Motor neuron (in vitro differentiated cells): Measurements from ENCODE around the gene KRTDAP. TPM values are rescaled to one million over a fixed set of nuclear protein-coding genes. Genes with fewer than 3 reads are reported as not detected.
"Not testable (repeated sequence)": the region's sequence is repeated elsewhere in the genome, so short reads cannot be mapped to it uniquely, and the experiment has no call there.

Source experiments
- ATAC-seq, 8 experiments: fragments of 200-7000 bp; cut with Tn5 transposase; replicated peaks in 6 of 8; 2 replicates each; pipeline ENCODE4 v1.8.0; 2021; ENCODE audit warnings: mild to moderate bottlenecking in 8 of 8, moderate library complexity in 8 of 8
- H3K27ac ChIP-seq, 2 donors: fragments of 250-450 bp; sonication (Bioruptor Pico); 2 replicates each; pipeline ENCODE4 v1.9.0; 2021; ENCODE audit warnings: antibody characterized with exemption in 2 of 2, mild to moderate bottlenecking in 2 of 2, moderate library complexity in 1 of 2
- H3K4me1 ChIP-seq, 2 donors: fragments of 250-450 bp; sonication (Bioruptor Pico); replicated peaks in 1 of 2; 2 replicates each; pipeline ENCODE4 v1.6.1; 2021; ENCODE audit warnings: antibody characterized with exemption in 2 of 2, mild to moderate bottlenecking in 2 of 2, moderate library complexity in 1 of 2
- H3K4me3 ChIP-seq, 5 donors: fragments of 250-450 bp; sonication (Bioruptor Pico); 2 replicates each; pipeline ENCODE4 v1.9.0; 2021; ENCODE audit warnings: antibody characterized with exemption in 5 of 5, mild to moderate bottlenecking in 5 of 5, moderate library complexity in 4 of 5
- WGBS, 10 experiments: fragments of 450-650 bp; shearing (Covaris generic); methylation state at CpG; one replicate each; pipeline ENCODE4 v1.0.0; 2022; 5-methylcytosine and 5-hydroxymethylcytosine counted together
- in situ Hi-C, 9 experiments: fragments of 400-800 bp; cut with MboI; loops; one replicate each; pipeline ENCODE4 v1.15.0; 2021; ENCODE audit warnings: low sequenced_read_pairs in 9 of 9, low pct_unique_long_range_greater_than_20kb in 2 of 9; ENCODE audit not compliant: unreplicated experiment in 9 of 9
- total RNA-seq, 8 experiments: library from RNA; unstranded; fragments of 300-600 nt; gene quantifications; 2 replicates each; pipeline versions ENCODE4 v1.2.3 to v1.2.4, GENCODE V29; 2022

Gene KRTDAP
- total RNA-seq, 8 experiments from 2014 or later = not detected

- H3K4me1 ChIP-seq, ATAC-seq, H3K27ac ChIP-seq, H3K4me3 ChIP-seq: not testable (repeated sequence)
- WGBS, 10 experiments = 20 to 100% (median 82%) methylated on average over 1 to 4 of the region's 4 CpGs; no CpG with 5 or more reads in 4 of the 10 experiments
- in situ Hi-C loops = loop anchor here in 1 of 9 experiments (25.0 kb wide), 1 partner anchor 109 kb away; the partner anchor contains the start of genes FFAR3 and GPR42
Observed at GRCh38 chr19:35471075-35471474, 19.2 kb downstream of the KRTDAP start.

- Histone ChIP-seq H3K27ac (no peak overlapping the region), H3K4me3 (no peak overlapping the region), H3K4me1 (no peaks in the 10 kb centered on the region)
- no peak for ATAC-seq
- 43 to 94% (median 78%) methylated on average over 2 to 6 of the region's 7 CpGs; no CpG with 5 or more reads in 1 of the 10 experiments for WGBS, 10 experiments
- in situ Hi-C loops = loop anchor here in 1 of 9 experiments (25.0 kb wide), 1 partner anchor 108 kb away; the partner anchor contains the start of genes FFAR3 and GPR42
Observed at GRCh38 chr19:35470128-35470527, 20.1 kb downstream of the KRTDAP start.

GRCh38 chr19:35468637-35469036, 21.6 kb downstream of the KRTDAP start:
- Histone ChIP-seq H3K4me1 (no peaks in the 10 kb centered on the region), H3K27ac (no peak overlapping the region), H3K4me3 (no peak overlapping the region)
- 0 to 71% (median 13%) methylated on average over 1 to 2 of the region's 2 CpGs; no CpG with 5 or more reads in 5 of the 10 experiments for WGBS, 10 experiments
- in situ Hi-C loops = loop anchor here in 1 of 9 experiments (25.0 kb wide), 1 partner anchor 106 kb away; the partner anchor contains the start of genes FFAR3 and GPR42
- ATAC-seq = peak in 4 of 8 experiments; percentile 59 to 97 (median 95)

- ATAC-seq = no peak
- in situ Hi-C loops = loop anchor here in 1 of 9 experiments (25.0 kb wide), 1 partner anchor 104 kb away; the partner anchor contains the start of genes FFAR3 and GPR42
- Histone ChIP-seq H3K4me3 (no peak overlapping the region), H3K27ac (no peak overlapping the region), H3K4me1 (no peaks in the 10 kb centered on the region)
- WGBS, 10 experiments = 43 to 67% methylated on average over 1 of the region's 1 CpG; no CpG with 5 or more reads in 8 of the 10 experiments
Observed at GRCh38 chr19:35466259-35466658, 24.0 kb downstream of the KRTDAP start.

- in situ Hi-C loops = loop anchor here in 1 of 9 experiments (25.0 kb wide), 1 partner anchor 101 kb away; the partner anchor contains the start of genes FFAR3 and GPR42
- H3K27ac ChIP-seq, H3K4me1 ChIP-seq, H3K4me3 ChIP-seq: not testable (repeated sequence)
- peak in 2 of 8 experiments; percentile 76 to 89 for ATAC-seq
- 22 to 96% (median 59%) methylated on average over 2 to 6 of the region's 7 CpGs; no CpG with 5 or more reads in 2 of the 10 experiments for WGBS, 10 experiments
Observed at GRCh38 chr19:35462956-35463355, 27.3 kb downstream of the KRTDAP start.

GRCh38 chr19:35462476-35462953, 27.7 kb downstream of the KRTDAP start:
- WGBS, 10 experiments = 11 to 76% (median 44%) methylated on average over 1 to 6 of the region's 6 CpGs
- Histone ChIP-seq H3K4me1 (peaks cover 0 to 3% of the 10 kb centered on the region in 2 donors), H3K27ac (no peak overlapping the region), H3K4me3 (no peak overlapping the region)
- in situ Hi-C loops = loop anchor here in 1 of 9 experiments (25.0 kb wide), 1 partner anchor 100 kb away; the partner anchor contains the start of genes FFAR3 and GPR42
- peak in 2 of 8 experiments; percentile 58 to 68 for ATAC-seq

- not testable (repeated sequence) for H3K27ac ChIP-seq, H3K4me1 ChIP-seq, ATAC-seq, H3K4me3 ChIP-seq
- in situ Hi-C loops = loop anchor here in 1 of 9 experiments (25.0 kb wide), 1 partner anchor 99 kb away; the partner anchor contains the start of genes FFAR3 and GPR42
Observed at GRCh38 chr19:35461788-35462187, 28.5 kb downstream of the KRTDAP start.

- no peak for ATAC-seq
- Histone ChIP-seq H3K4me1 (peaks cover 0 to 3% of the 10 kb centered on the region in 2 donors), H3K4me3 (no peak overlapping the region), H3K27ac (no peak overlapping the region)
- in situ Hi-C loops = loop anchor here in 1 of 9 experiments (25.0 kb wide), 1 partner anchor 99 kb away; the partner anchor contains the start of genes FFAR3 and GPR42
- 50 to 100% (median 88%) methylated on average over 1 to 8 of the region's 9 CpGs for WGBS, 10 experiments
Observed at GRCh38 chr19:35461060-35461459, 29.2 kb downstream of the KRTDAP start.

GRCh38 chr19:35460608-35461007, 29.7 kb downstream of the KRTDAP start:
- Histone ChIP-seq H3K4me1 (peaks cover 0 to 3% of the 10 kb centered on the region in 2 donors), H3K27ac (no peak overlapping the region), H3K4me3 (no peak overlapping the region)
- 55 to 100% (median 91%) methylated on average over 1 to 8 of the region's 10 CpGs; no CpG with 5 or more reads in 2 of the 10 experiments for WGBS, 10 experiments
- ATAC-seq = no peak
- in situ Hi-C loops = loop anchor here in 1 of 9 experiments (25.0 kb wide), 1 partner anchor 98 kb away; the partner anchor contains the start of genes FFAR3 and GPR42

GRCh38 chr19:35459414-35460082, 30.7 kb downstream of the KRTDAP start:
- no peak for ATAC-seq
- Histone ChIP-seq H3K4me1 (peaks cover 0 to 3% of the 10 kb centered on the region in 2 donors), H3K27ac (no peak overlapping the region), H3K4me3 (no peak overlapping the region)
- 37 to 92% (median 67%) methylated on average over 2 to 10 of the region's 14 CpGs; no CpG with 5 or more reads in 1 of the 10 experiments for WGBS, 10 experiments
- in situ Hi-C loops = loop anchor here in 1 of 9 experiments (25.0 kb wide), 1 partner anchor 97 kb away; the partner anchor contains the start of genes FFAR3 and GPR42

GRCh38 chr19:35458731-35459391, 31.4 kb downstream of the KRTDAP start:
- Histone ChIP-seq H3K4me1 (peaks cover 0 to 3% of the 10 kb centered on the region in 2 donors), H3K4me3 (no peak overlapping the region), H3K27ac (no peak overlapping the region)
- ATAC-seq = peak in 2 of 8 experiments; percentile 38 to 46
- in situ Hi-C loops = loop anchor here in 1 of 9 experiments (25.0 kb wide), 1 partner anchor 97 kb away; the partner anchor contains the start of genes FFAR3 and GPR42
- WGBS, 10 experiments = 0 to 73% (median 59%) methylated on average over 1 to 8 of the region's 10 CpGs; no CpG with 5 or more reads in 2 of the 10 experiments

GRCh38 chr19:35458192-35458591, 32.1 kb downstream of the KRTDAP start:
- WGBS, 10 experiments = 0 to 100% (median 67%) methylated on average over 1 of the region's 1 CpG; no CpG with 5 or more reads in 1 of the 10 experiments
- Histone ChIP-seq H3K4me3 (no peak overlapping the region), H3K27ac (no peak overlapping the region), H3K4me1 (peaks cover 0 to 3% of the 10 kb centered on the region in 2 donors)
- ATAC-seq = no peak
- in situ Hi-C loops = loop anchor here in 1 of 9 experiments (25.0 kb wide), 1 partner anchor 96 kb away; the partner anchor contains the start of genes FFAR3 and GPR42
